Fibroblast of gingiva (primary cell): Measurements from ENCODE around the gene NPIPB5.
"Not testable (repeated sequence)": the region's sequence is repeated elsewhere in the genome, so short reads cannot be mapped to it uniquely, and the experiment has no call there.

ENCODE experiments used
- DNase-seq: peaks from one replicate; pipeline ENCODE4 v3.0.0-alpha.2; 2011; ENCODE audit warnings: low read depth

Gene NPIPB5

DNA sequence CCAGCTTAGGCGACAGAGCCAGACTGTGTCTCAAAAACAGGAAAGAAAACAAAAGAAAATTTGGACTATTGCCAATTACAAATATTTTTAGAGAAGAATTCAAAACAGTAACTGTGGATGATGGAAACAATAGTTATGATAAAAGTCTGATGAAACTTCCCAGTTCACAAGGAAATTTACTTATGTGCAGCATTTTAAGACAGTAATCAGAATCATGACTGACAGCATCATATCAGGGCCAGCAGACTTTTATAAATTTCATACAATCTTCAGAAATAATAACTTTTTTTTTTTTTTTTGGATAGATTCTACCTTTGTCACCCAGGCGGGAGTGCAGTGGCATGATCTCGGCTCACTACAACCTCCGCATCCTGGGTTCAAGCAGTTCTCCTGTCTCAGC, at the start of gene NPIPB5:
Gene NPIPB5 (plus strand): TSS at position 301 of the 400 bp plus-strand sequence. CDS start 2,911 bp downstream, outside the sequence.
- DNase-seq: not testable (repeated sequence)

- DNase-seq: not testable (repeated sequence)
Observed at GRCh38 chr16:22468846-22469245, 41.8 kb upstream of the NPIPB5 start.

GRCh38 chr16:22537996-22538395, 27.3 kb downstream of the NPIPB5 start:
- not testable (repeated sequence) for DNase-seq

DNA sequence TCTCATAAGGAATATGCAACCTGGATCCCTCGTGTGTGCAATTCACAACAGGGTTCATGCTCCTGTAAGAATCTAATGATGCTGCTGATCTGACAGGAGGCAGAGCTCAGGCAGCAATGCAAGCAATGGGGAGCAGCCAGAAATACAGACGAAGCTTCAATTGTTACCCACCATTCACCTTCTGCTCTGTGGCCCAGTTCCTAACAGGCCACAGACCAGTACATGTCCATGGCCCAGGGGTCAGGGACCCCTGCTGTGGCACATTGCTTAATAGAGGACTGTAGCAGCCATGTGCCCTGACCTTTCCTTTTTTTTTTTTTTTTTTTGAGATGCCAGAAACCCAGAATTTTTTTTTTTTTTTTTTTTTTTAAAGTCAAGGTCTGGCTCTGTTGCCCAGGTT, 34.1 kb downstream of the NPIPB5 start:
- DNase-seq: not testable (repeated sequence)

DNA sequence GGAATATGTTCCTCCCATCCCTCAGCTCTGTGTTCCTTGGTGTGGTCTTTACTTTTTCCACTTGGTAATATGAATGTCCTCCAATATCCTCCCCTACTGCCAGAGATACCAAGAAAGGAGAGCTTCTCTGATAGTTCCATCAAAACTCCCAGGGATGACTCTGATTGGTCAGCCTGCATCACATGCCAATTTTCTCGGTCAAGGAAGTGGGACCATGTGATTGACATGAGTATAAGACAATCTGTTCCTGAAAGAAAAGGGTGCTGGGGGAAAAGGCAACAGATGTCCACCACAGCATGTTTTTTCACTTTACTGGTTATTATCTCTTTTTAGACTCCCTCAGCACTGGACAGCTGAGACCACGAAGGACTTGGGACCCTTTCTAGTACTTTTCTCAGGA, 35.9 kb downstream of the NPIPB5 start:
- not testable (repeated sequence) for DNase-seq

DNA sequence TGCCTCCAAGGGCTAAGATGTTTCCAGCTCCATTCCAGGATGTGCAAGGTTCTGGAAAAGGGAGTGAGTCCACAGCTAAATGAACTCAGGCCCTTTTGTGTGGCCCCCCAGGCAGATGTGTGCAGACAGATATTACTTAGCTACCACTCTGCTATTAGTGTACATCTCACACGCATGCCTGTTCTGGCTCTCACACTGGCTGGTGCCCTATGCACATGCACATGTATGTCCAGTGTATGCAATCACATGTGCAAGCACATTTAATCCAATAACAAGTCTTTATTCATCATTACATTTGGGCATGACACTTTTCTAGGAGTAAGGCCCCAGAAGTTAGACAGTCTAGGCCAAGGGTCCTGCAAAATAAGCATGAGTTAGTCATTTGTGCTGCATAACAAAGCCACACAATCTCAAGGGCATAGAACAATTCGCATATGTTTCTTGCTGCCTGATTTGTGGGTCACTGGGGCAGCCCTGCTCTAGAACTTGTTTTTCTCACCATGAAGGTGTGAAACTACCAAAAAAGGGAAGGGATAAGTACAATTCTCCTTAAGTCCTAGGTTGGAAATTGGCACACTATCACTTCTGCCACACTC, 36.6 kb downstream of the NPIPB5 start:
- DNase-seq: not testable (repeated sequence)

- not testable (repeated sequence) for DNase-seq
Observed at GRCh38 chr16:22549853-22550252, 39.2 kb downstream of the NPIPB5 start.

DNA sequence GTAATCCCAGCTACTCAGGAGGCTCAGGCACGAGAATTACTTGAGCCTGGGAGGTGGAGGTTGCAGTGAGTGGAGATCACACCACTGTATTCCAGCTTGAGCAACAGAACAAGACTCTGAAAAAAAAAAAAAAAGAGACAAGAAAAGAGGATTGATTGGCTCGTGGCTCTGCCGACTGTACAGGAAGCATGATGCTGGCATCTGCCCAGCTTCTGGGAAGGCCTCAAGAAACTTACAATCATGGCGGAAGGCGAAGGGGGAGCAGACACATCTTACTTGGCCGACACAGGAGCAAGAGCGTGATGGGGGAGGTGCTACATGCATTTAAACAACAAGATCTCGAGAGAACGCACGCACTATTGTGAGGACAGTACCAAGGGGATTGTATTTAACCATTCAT, 40.5 kb downstream of the NPIPB5 start:
- DNase-seq: not testable (repeated sequence)

GRCh38 chr16:22551651-22552050, 41.0 kb downstream of the NPIPB5 start:
- not testable (repeated sequence) for DNase-seq

DNA sequence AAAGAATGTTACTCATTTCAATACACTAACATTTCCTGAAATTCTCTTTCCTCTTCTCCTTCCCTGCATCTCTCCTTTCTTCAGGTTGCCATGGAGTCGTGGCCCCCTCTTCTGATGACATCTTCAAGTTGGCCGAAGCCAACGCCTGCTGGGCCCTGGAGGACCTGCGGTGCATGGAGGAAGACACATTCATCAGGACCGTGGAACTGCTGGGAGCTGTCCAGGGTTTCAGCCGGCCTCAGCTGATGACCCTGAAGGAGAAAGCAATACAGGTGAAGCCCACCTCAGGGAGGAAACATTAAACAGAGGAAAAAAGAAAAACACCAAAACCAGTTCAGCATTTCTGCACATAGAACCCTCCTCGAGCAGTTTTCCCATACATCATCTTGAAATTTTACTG, 46.1 kb downstream of the NPIPB5 start:
- DNase-seq: not testable (repeated sequence)
